AML-193 (cell line): ENCODE results near the gene CAPN10.
"Not testable (repeated sequence)": the region's sequence is repeated elsewhere in the genome, so short reads cannot be mapped to it uniquely, and the experiment has no call there.

Source experiments
- DNase-seq, 2 experiments: peaks; one replicate each; lab custom pipeline; 2025; lab: John Stamatoyannopoulos, UW

CAPN10 gene

GRCh38 chr2:240603081-240603835 is 16.7 kb downstream of the CAPN10 start:
- no peak for DNase-seq

GRCh38 chr2:240603846-240604245 is 17.3 kb downstream of the CAPN10 start:
- DNase-seq, result no peak

- DNase-seq, result peak; percentile 6 to 19
Measured at GRCh38 chr2:240604291-240604938, 17.9 kb downstream of the CAPN10 start.

- no peak for DNase-seq
Measured at GRCh38 chr2:240604939-240605716, 18.6 kb downstream of the CAPN10 start.

- DNase-seq, result no peak
Measured at GRCh38 chr2:240605867-240606743, 19.6 kb downstream of the CAPN10 start.

- peak; percentile 57 to 73 for DNase-seq
Measured at GRCh38 chr2:240611601-240612210, 25.2 kb downstream of the CAPN10 start.

- DNase-seq, result no peak
Measured at GRCh38 chr2:240613781-240614180, 27.2 kb downstream of the CAPN10 start.

GRCh38 chr2:240614391-240614790 is 27.9 kb downstream of the CAPN10 start:
- no peak for DNase-seq

GRCh38 chr2:240615396-240615795 is 28.9 kb downstream of the CAPN10 start:
- no peak for DNase-seq

- DNase-seq, result no peak
Measured at GRCh38 chr2:240615820-240616547, 29.4 kb downstream of the CAPN10 start.

GRCh38 chr2:240616860-240617666 is 30.5 kb downstream of the CAPN10 start:
- DNase-seq, result not testable (repeated sequence)

GRCh38 chr2:240618776-240619175 is 32.2 kb downstream of the CAPN10 start:
- DNase-seq, result no peak

- no peak for DNase-seq
Measured at GRCh38 chr2:240619506-240620148, 33.1 kb downstream of the CAPN10 start.

GRCh38 chr2:240620149-240620731 is 33.7 kb downstream of the CAPN10 start:
- DNase-seq, result no peak

- no peak for DNase-seq
Measured at GRCh38 chr2:240620859-240621258, 34.3 kb downstream of the CAPN10 start.

GRCh38 chr2:240622060-240622411 is 35.5 kb downstream of the CAPN10 start:
- DNase-seq, result no peak

- no peak for DNase-seq
Measured at GRCh38 chr2:240622531-240623235, 36.1 kb downstream of the CAPN10 start.

- DNase-seq, result no peak
Measured at GRCh38 chr2:240623531-240624010, 37.0 kb downstream of the CAPN10 start.
